H9 (cell line): ENCODE results near the gene THAP3. TPM values are rescaled to one million over a fixed set of nuclear protein-coding genes. Genes with fewer than 3 reads are reported as not detected.

Source experiments
- DNase-seq: peaks from one replicate; pipeline ENCODE4 v3.0.0-alpha.2; 2017
- H2AFZ ChIP-seq: one replicate; pipeline ENCODE4 v1.6.1; 2013; ENCODE audit warnings: mild to moderate bottlenecking, low read length, control low read depth, moderate library complexity
- H2AK5ac ChIP-seq: 2 replicates; pipeline ENCODE4 v1.6.1; 2013; ENCODE audit warnings: low read length, control low read depth, mixed read lengths; ENCODE audit not compliant: insufficient read length
- H2BK120ac ChIP-seq: one replicate; pipeline ENCODE4 v1.6.1; 2013; ENCODE audit warnings: low read depth, mild to moderate bottlenecking, low read length, control low read depth, inconsistent platforms; ENCODE audit not compliant: poor library complexity, severe bottlenecking
- H2BK12ac ChIP-seq: 2 replicates; pipeline ENCODE4 v1.6.1; 2013; ENCODE audit warnings: low read length, control low read depth, mixed read lengths, low read depth; ENCODE audit not compliant: insufficient read length
- H2BK15ac ChIP-seq: 2 replicates; pipeline ENCODE4 v1.6.1; 2013; ENCODE audit warnings: low read depth, low read length, control low read depth
- H2BK20ac ChIP-seq: one replicate; pipeline ENCODE4 v1.6.1; 2013; ENCODE audit warnings: low read depth, mild to moderate bottlenecking, low read length, control low read depth, inconsistent platforms; ENCODE audit not compliant: poor library complexity, severe bottlenecking
- H2BK5ac ChIP-seq: 2 replicates; pipeline ENCODE4 v1.6.1; 2013; ENCODE audit warnings: low read length, control low read depth, mixed read lengths; ENCODE audit not compliant: insufficient read length
- H3K14ac ChIP-seq: 2 replicates; pipeline ENCODE4 v1.6.1; 2013; ENCODE audit warnings: low read length, control low read depth; ENCODE audit not compliant: insufficient read depth
- H3K18ac ChIP-seq: 2 replicates; pipeline ENCODE4 v1.6.1; 2013; ENCODE audit warnings: low read depth, mild to moderate bottlenecking, mixed read lengths, low read length, control low read depth; ENCODE audit not compliant: insufficient read length
- H3K23ac ChIP-seq: 2 replicates; pipeline ENCODE4 v1.6.1; 2013; ENCODE audit warnings: low read length, control low read depth, mixed read lengths, low read depth; ENCODE audit not compliant: insufficient read length
- H3K23me2 ChIP-seq: 2 replicates; pipeline ENCODE4 v1.6.1; 2013; ENCODE audit warnings: low read depth, mild to moderate bottlenecking, mixed read lengths, low read length, control low read depth; ENCODE audit not compliant: insufficient read length, poor library complexity, severe bottlenecking
- H3K27ac ChIP-seq: 2 replicates; pipeline ENCODE4 v1.5.1; 2013; ENCODE audit warnings: low read length, control low read depth, mixed read lengths, low read depth; ENCODE audit not compliant: insufficient read length
- H3K27me3 ChIP-seq: 2 replicates; pipeline ENCODE4 v1.6.1; 2013; ENCODE audit warnings: low read length, control low read depth, inconsistent platforms; ENCODE audit not compliant: insufficient read depth
- H3K4ac ChIP-seq: 2 replicates; pipeline ENCODE4 v1.6.1; 2013; ENCODE audit warnings: low read depth, mild to moderate bottlenecking, control low read depth, inconsistent platforms, low read length, moderate library complexity
- H3K4me1 ChIP-seq: 2 replicates; pipeline ENCODE4 v1.6.1; 2013; ENCODE audit warnings: low read length, control low read depth, inconsistent platforms; ENCODE audit not compliant: insufficient read depth
- H3K4me2 ChIP-seq: 2 replicates; pipeline ENCODE4 v1.6.1; 2013; ENCODE audit warnings: low read length, control low read depth, mixed read lengths; ENCODE audit not compliant: insufficient read length, insufficient read depth
- H3K56ac ChIP-seq: 2 replicates; pipeline ENCODE4 v1.6.1; 2013; ENCODE audit warnings: low read depth, mild to moderate bottlenecking, mixed read lengths, low read length, control low read depth; ENCODE audit not compliant: insufficient read length
- H3K79me1 ChIP-seq: 2 replicates; pipeline ENCODE4 v1.6.1; 2013; ENCODE audit warnings: low read depth, mild to moderate bottlenecking, moderate library complexity, low read length, control low read depth, inconsistent platforms; ENCODE audit not compliant: insufficient read depth, poor library complexity, severe bottlenecking
- H3K79me2 ChIP-seq: 2 replicates; pipeline ENCODE4 v1.6.1; 2013; ENCODE audit warnings: low read length, control low read depth, inconsistent platforms; ENCODE audit not compliant: insufficient read depth
- H3K9ac ChIP-seq: 2 replicates; pipeline ENCODE4 v1.6.1; 2013; ENCODE audit warnings: low read length, control low read depth, mixed read lengths; ENCODE audit not compliant: insufficient read length; ENCODE audit errors: extremely low read depth
- H3K9me3 ChIP-seq: one replicate; pipeline ENCODE4 v1.6.1; 2013; ENCODE audit warnings: low read depth, low read length, inconsistent platforms; ENCODE audit not compliant: control insufficient read depth
- H3T11ph ChIP-seq: one replicate; pipeline ENCODE4 v1.6.1; 2013; ENCODE audit warnings: mild to moderate bottlenecking, low read length, control low read depth, inconsistent platforms
- H4K20me1 ChIP-seq: one replicate; pipeline ENCODE4 v1.6.1; 2013; ENCODE audit not compliant: control insufficient read depth, insufficient read length, insufficient read depth
- H4K5ac ChIP-seq: 2 replicates; pipeline ENCODE4 v1.6.1; 2013; ENCODE audit warnings: low read depth, mild to moderate bottlenecking, mixed read lengths, low read length, control low read depth; ENCODE audit not compliant: insufficient read length
- H4K8ac ChIP-seq: replicated peaks from 2 replicates; pipeline ENCODE4 v1.6.1; 2013; ENCODE audit warnings: low read length, control low read depth, mixed read lengths, low read depth; ENCODE audit not compliant: insufficient read length
- H4K91ac ChIP-seq: 2 replicates; pipeline ENCODE4 v1.6.1; 2013; ENCODE audit warnings: low read depth, mild to moderate bottlenecking, moderate library complexity, mixed read lengths, low read length, control low read depth; ENCODE audit not compliant: insufficient read length
- H3K27ac Mint-ChIP-seq, 3 experiments: 2 replicates in 2 of 3; 3 replicates in 1 of 3; pipeline ENCODE4 v1.8.0; 2020 to 2021; ENCODE audit warnings: mixed read lengths in 3 of 3, mild to moderate bottlenecking in 1 of 3, moderate library complexity in 1 of 3
- H3K27me3 Mint-ChIP-seq: 2 replicates; pipeline ENCODE4 v1.8.0; 2021; ENCODE audit warnings: low read depth, mild to moderate bottlenecking, moderate library complexity, mixed read lengths
- H3K36me3 Mint-ChIP-seq, 3 experiments: 2 replicates in 2 of 3; 3 replicates in 1 of 3; pipeline ENCODE4 v1.8.0; 2020 to 2021; ENCODE audit warnings: low read depth in 3 of 3, mixed read lengths in 3 of 3; ENCODE audit not compliant: insufficient read depth in 1 of 3
- H3K4me1 Mint-ChIP-seq, 2 experiments: 2 replicates each; pipeline ENCODE4 v1.8.0; 2020; ENCODE audit warnings: mixed read lengths in 2 of 2
- H3K4me3 Mint-ChIP-seq, 2 experiments: 2 replicates in 1 of 2; 3 replicates in 1 of 2; pipeline ENCODE4 v1.8.0; 2020 to 2021; ENCODE audit warnings: mild to moderate bottlenecking in 2 of 2, mixed read lengths in 2 of 2, moderate library complexity in 1 of 2
- H3K9me3 Mint-ChIP-seq, 2 experiments: 2 replicates in 1 of 2; 3 replicates in 1 of 2; pipeline ENCODE4 v1.8.0; 2020; ENCODE audit warnings: mild to moderate bottlenecking in 2 of 2, mixed read lengths in 2 of 2, moderate library complexity in 1 of 2
- WGBS: extraction: QIAGEN DNeasy Blood & Tissue Kit; methylation state at CpG from one replicate; pipeline ENCODE4 v1.1.7; 2013; ENCODE audit warnings: missing lambda C conversion rate, low lambda C conversion rate, mixed read lengths; ENCODE audit not compliant: insufficient read length; ENCODE audit errors: extremely low coverage; 5-methylcytosine and 5-hydroxymethylcytosine counted together
- total RNA-seq: library from RNA; stranded (reverse); gene quantifications from 2 replicates; pipeline ENCODE4 v1.2.1, GENCODE V29; 2021
- TF ChIP-seq, protein P1 (sequence below): fragments of 200-600 bp; sonication (generic); conservative IDR thresholded peaks from 3 replicates; pipeline ENCODE4 v1.8.0; 2021; ENCODE audit warnings: antibody characterized with exemption, mild to moderate bottlenecking

Gene THAP3
- total RNA-seq, 1 experiment from 2014 or later: 15.3 TPM

DNA sequence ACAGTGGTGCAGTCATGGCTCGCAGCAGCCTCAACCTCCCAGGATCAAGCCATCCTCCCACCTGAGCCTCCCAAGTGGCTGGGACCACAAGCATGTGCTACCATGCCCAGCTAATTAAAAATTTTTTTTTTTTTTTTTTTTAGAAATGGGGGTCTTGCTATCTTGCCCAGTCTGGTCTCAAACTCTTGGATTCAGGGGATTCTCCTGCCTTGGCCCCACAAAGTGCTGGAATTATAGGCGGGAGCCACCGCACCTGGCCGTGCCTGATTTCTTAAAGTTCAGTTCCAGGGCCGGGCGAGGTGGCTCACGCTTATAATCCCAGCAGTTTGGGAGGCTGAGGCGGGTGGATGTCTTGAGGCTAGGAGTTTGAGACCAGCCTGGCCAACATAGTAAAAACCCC is 6.4 kb downstream of the THAP3 start:
- H3K4ac ChIP-seq: no peak overlapping the region
- no peak overlapping the region for H2BK5ac ChIP-seq
- H4K20me1 ChIP-seq: no peaks in the 10 kb centered on the region
- H3K23ac ChIP-seq: no peak overlapping the region
- H3K9ac ChIP-seq: no peak overlapping the region
- H3K27ac Mint-ChIP-seq: no peak overlapping the region
- H3K4me1 ChIP-seq: no peaks in the 10 kb centered on the region
- no peak overlapping the region for H4K5ac ChIP-seq
- no CpG with 5 or more reads among the region's 8 CpGs for WGBS
- no peaks in the 10 kb centered on the region for H3K79me1 ChIP-seq
- H4K8ac ChIP-seq: no peak overlapping the region
- H2BK15ac ChIP-seq: no peak overlapping the region
- no peak overlapping the region for H3K18ac ChIP-seq
- peaks cover 19 to 79% (median 64%) of the 10 kb centered on the region in 3 experiments for H3K36me3 Mint-ChIP-seq
- no peak overlapping the region for H3T11ph ChIP-seq
- H3K79me2 ChIP-seq: 0 out of 2 replicates have a peak, but pooled peaks cover 2% of the 10 kb centered on the region
- H3K23me2 ChIP-seq: no peaks in the 10 kb centered on the region
- H3K4me1 Mint-ChIP-seq: peaks cover 0 to 5% of the 10 kb centered on the region in 2 experiments; a peak in 2 of 4 replicates
- no peak overlapping the region for H3K4me3 Mint-ChIP-seq
- TF ChIP-seq, protein P1, sequence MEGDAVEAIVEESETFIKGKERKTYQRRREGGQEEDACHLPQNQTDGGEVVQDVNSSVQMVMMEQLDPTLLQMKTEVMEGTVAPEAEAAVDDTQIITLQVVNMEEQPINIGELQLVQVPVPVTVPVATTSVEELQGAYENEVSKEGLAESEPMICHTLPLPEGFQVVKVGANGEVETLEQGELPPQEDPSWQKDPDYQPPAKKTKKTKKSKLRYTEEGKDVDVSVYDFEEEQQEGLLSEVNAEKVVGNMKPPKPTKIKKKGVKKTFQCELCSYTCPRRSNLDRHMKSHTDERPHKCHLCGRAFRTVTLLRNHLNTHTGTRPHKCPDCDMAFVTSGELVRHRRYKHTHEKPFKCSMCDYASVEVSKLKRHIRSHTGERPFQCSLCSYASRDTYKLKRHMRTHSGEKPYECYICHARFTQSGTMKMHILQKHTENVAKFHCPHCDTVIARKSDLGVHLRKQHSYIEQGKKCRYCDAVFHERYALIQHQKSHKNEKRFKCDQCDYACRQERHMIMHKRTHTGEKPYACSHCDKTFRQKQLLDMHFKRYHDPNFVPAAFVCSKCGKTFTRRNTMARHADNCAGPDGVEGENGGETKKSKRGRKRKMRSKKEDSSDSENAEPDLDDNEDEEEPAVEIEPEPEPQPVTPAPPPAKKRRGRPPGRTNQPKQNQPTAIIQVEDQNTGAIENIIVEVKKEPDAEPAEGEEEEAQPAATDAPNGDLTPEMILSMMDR: no peak
- H2BK120ac ChIP-seq: no peak overlapping the region
- no peaks in the 10 kb centered on the region for H3K9me3 ChIP-seq
- H2AFZ ChIP-seq: no peak overlapping the region
- no peak overlapping the region for H3K27ac ChIP-seq
- DNase-seq: no peak
- H2BK20ac ChIP-seq: no peak overlapping the region
- no peak overlapping the region for H4K91ac ChIP-seq
- no peaks in the 10 kb centered on the region for H3K27me3 Mint-ChIP-seq
- H3K27me3 ChIP-seq: no peaks in the 10 kb centered on the region
- H3K9me3 Mint-ChIP-seq: no peaks in the 10 kb centered on the region
- no peak overlapping the region for H3K56ac ChIP-seq
- H3K4me2 ChIP-seq: no peak overlapping the region
- H2AK5ac ChIP-seq: no peak overlapping the region
- no peak overlapping the region for H2BK12ac ChIP-seq
- no peak overlapping the region for H3K14ac ChIP-seq
